Measurements from ENCODE around the gene TMEM176B. TPM values are rescaled to one million over a fixed set of nuclear protein-coding genes. Genes with fewer than 3 reads are reported as not detected.
"Not testable (repeated sequence)": the region's sequence is repeated elsewhere in the genome, so short reads cannot be mapped to it uniquely, and the experiment has no call there.

Gene TMEM176B
- total RNA-seq, 4 donors from 2014 or later: 2.5 to 14.5 (median 4.9) TPM

GRCh38 chr7:150780292-150780691 is 19.9 kb downstream of the TMEM176B start:
- peaks cover 5% of the 10 kb centered on the region for H3K27me3 ChIP-seq
- peaks cover 20% of the 10 kb centered on the region for H3K4me1 ChIP-seq
- no peak overlapping the region for H3K27ac ChIP-seq
- no peaks in the 10 kb centered on the region for H3K9me3 ChIP-seq
- TF ChIP-seq EP300 (IDR thresholded peaks at IDR 0.05) (no peak), POLR2A (IDR thresholded peaks at IDR 0.05) (no peak), POLR2AphosphoS5 (IDR thresholded peaks at IDR 0.05) (no peak), CTCF (IDR thresholded peaks at IDR 0.05) (no peak)
- 59% methylated on average over 3 of the region's 3 CpGs for WGBS
- no peak overlapping the region for H3K4me3 ChIP-seq
- no peak for DNase-seq (ENCODE audit: low spot score in 2 of 2)
- H3K36me3 ChIP-seq: no peaks in the 10 kb centered on the region

- peaks cover 5% of the 10 kb centered on the region for H3K27me3 ChIP-seq
- peak; percentile 84 to 91 for DNase-seq (ENCODE audit: low spot score in 2 of 2)
- 7% methylated on average over 12 of the region's 12 CpGs for WGBS
- no peaks in the 10 kb centered on the region for H3K9me3 ChIP-seq
- no peak overlapping the region for H3K4me3 ChIP-seq
- H3K36me3 ChIP-seq: no peaks in the 10 kb centered on the region
- TF ChIP-seq CTCF (IDR thresholded peaks at IDR 0.05) (peak; percentile 71 to 76), POLR2A (IDR thresholded peaks at IDR 0.05) (no peak), POLR2AphosphoS5 (IDR thresholded peaks at IDR 0.05) (no peak)
- peaks cover 15% of the 10 kb centered on the region for H3K4me1 ChIP-seq
- no peak overlapping the region for H3K27ac ChIP-seq
These were observed 21.3 kb downstream of the TMEM176B start for GRCh38 chr7:150778738-150779301.

GRCh38 chr7:150778014-150778737 is 22.0 kb downstream of the TMEM176B start:
- no peak for TF ChIP-seq CTCF (IDR thresholded peaks at IDR 0.05)
- TF ChIP-seq EP300 (IDR thresholded peaks at IDR 0.05): no peak
- no peak for TF ChIP-seq POLR2A (IDR thresholded peaks at IDR 0.05)
- no peak for TF ChIP-seq POLR2AphosphoS5 (IDR thresholded peaks at IDR 0.05)
- Histone ChIP-seq H3K4me1 (peaks cover 15% of the 10 kb centered on the region), H3K36me3 (no peaks in the 10 kb centered on the region), H3K9me3 (no peaks in the 10 kb centered on the region), H3K4me3 (no peak overlapping the region), H3K27ac (no peak overlapping the region), H3K27me3 (peaks cover 5% of the 10 kb centered on the region)
- 54% methylated on average over 8 of the region's 8 CpGs for WGBS
- no peak for DNase-seq (ENCODE audit: low spot score in 2 of 2)

GRCh38 chr7:150774131-150774530 is 26.0 kb downstream of the TMEM176B start:
- H3K4me1 ChIP-seq; H3K4me3 ChIP-seq; DNase-seq (ENCODE audit: low spot score in 2 of 2); H3K27me3 ChIP-seq; H3K36me3 ChIP-seq; H3K27ac ChIP-seq; H3K9me3 ChIP-seq: not testable (repeated sequence)
- 71% methylated on average over 1 of the region's 1 CpG for WGBS

- 82% methylated on average over 4 of the region's 4 CpGs for WGBS
- H3K27ac ChIP-seq: no peak overlapping the region
- H3K9me3 ChIP-seq: no peaks in the 10 kb centered on the region
- TF ChIP-seq EP300 (IDR thresholded peaks at IDR 0.05) (no peak), POLR2A (IDR thresholded peaks at IDR 0.05) (no peak)
- no peaks in the 10 kb centered on the region for H3K4me1 ChIP-seq
- H3K27me3 ChIP-seq: no peaks in the 10 kb centered on the region
- no peak for DNase-seq (ENCODE audit: low spot score in 2 of 2)
- no peaks in the 10 kb centered on the region for H3K36me3 ChIP-seq
- H3K4me3 ChIP-seq: no peak overlapping the region
These were observed 30.4 kb downstream of the TMEM176B start for GRCh38 chr7:150769768-150770167.

GRCh38 chr7:150766334-150766709 is 33.8 kb downstream of the TMEM176B start:
- no peak overlapping the region for H3K4me3 ChIP-seq
- no peak for TF ChIP-seq POLR2A (IDR thresholded peaks at IDR 0.05)
- TF ChIP-seq EP300 (IDR thresholded peaks at IDR 0.05): no peak
- TF ChIP-seq CTCF (IDR thresholded peaks at IDR 0.05): no peak
- TF ChIP-seq POLR2AphosphoS5 (IDR thresholded peaks at IDR 0.05): no peak
- H3K27ac ChIP-seq: no peak overlapping the region
- H3K9me3 ChIP-seq: no peaks in the 10 kb centered on the region
- no peaks in the 10 kb centered on the region for H3K27me3 ChIP-seq
- no peak for DNase-seq (ENCODE audit: low spot score in 2 of 2)
- H3K4me1 ChIP-seq: no peaks in the 10 kb centered on the region
- H3K36me3 ChIP-seq: no peaks in the 10 kb centered on the region

Data from suprapubic skin (tissue), 4 donors.